ENCODE results near the gene GPR137B. TPM values are rescaled to one million over a fixed set of nuclear protein-coding genes. Genes with fewer than 3 reads are reported as not detected.
A peak's percentile ranks its signal among the peaks of the same experiment; 100 is the strongest.

Gene GPR137B
- total RNA-seq, 1 donor from 2014 or later: 25.2 TPM

- Mint-ChIP-seq H3K27ac (no peak overlapping the region), H3K9me3 (peaks cover 22% of the 10 kb centered on the region), H3K27me3 (ENCODE audit: low read depth) (no peaks in the 10 kb centered on the region), H3K4me1 (no peaks in the 10 kb centered on the region), H3K36me3 (peaks cover 57% of the 10 kb centered on the region), H3K4me3 (no peak overlapping the region)
- TF ChIP-seq, protein P1, sequence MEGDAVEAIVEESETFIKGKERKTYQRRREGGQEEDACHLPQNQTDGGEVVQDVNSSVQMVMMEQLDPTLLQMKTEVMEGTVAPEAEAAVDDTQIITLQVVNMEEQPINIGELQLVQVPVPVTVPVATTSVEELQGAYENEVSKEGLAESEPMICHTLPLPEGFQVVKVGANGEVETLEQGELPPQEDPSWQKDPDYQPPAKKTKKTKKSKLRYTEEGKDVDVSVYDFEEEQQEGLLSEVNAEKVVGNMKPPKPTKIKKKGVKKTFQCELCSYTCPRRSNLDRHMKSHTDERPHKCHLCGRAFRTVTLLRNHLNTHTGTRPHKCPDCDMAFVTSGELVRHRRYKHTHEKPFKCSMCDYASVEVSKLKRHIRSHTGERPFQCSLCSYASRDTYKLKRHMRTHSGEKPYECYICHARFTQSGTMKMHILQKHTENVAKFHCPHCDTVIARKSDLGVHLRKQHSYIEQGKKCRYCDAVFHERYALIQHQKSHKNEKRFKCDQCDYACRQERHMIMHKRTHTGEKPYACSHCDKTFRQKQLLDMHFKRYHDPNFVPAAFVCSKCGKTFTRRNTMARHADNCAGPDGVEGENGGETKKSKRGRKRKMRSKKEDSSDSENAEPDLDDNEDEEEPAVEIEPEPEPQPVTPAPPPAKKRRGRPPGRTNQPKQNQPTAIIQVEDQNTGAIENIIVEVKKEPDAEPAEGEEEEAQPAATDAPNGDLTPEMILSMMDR (IDR thresholded peaks at IDR 0.05; ENCODE audit: unreplicated experiment): no peak
- DNase-seq (ENCODE audit: low spot score in 2 of 2, unreplicated experiment in 2 of 2): no peak
These were observed 21.9 kb downstream of the GPR137B start for GRCh38 chr1:236164273-236164672.

DNA sequence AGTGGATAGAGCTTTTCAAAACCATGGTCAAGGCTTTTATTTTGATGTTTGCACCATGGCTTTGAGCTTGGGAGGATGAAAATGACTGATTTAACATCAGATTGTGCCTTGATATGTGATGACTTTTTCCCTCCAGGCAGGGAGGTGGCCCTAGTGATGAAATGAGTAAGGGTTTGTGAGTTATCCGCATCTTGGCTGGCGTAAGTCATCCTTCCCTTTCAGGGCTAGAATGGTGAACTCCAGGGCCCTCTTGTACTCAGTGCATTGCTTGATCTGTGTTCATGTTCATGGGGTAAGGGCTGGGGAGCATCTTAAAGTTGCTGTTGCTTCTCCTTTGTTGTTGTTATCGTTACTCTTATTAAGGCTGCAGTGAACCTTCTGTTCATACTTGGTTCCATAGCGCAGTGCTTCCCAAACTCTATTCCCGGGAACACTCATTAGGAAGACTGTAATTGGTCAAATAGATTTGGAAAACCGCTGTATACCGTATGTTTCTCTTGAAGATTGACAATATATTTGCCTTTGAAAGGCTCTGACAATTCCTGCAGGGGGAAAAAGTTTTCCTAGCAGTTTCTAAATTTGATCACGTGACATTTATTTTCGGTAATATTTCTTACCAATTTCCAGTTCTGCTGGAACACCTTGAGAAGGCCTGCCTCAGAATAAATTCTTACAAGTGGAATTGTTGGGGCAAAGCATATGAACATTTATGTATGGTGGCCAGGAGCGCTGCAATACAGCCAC is 23.1 kb downstream of the GPR137B start:
- Mint-ChIP-seq H3K9me3 (peaks cover 22% of the 10 kb centered on the region), H3K27ac (no peak overlapping the region), H3K36me3 (peaks cover 57% of the 10 kb centered on the region), H3K27me3 (ENCODE audit: low read depth) (no peaks in the 10 kb centered on the region), H3K4me3 (no peak overlapping the region), H3K4me1 (no peaks in the 10 kb centered on the region)
- TF ChIP-seq, protein P1 (IDR thresholded peaks at IDR 0.05; ENCODE audit: unreplicated experiment): no peak
- DNase-seq (ENCODE audit: low spot score in 2 of 2, unreplicated experiment in 2 of 2): peak in 1 of 2 experiments; percentile 2

- H3K27me3 Mint-ChIP-seq (ENCODE audit: low read depth): no peaks in the 10 kb centered on the region
- no peaks in the 10 kb centered on the region for H3K4me1 Mint-ChIP-seq
- H3K9me3 Mint-ChIP-seq: peaks cover 18% of the 10 kb centered on the region
- TF ChIP-seq, protein P1 (IDR thresholded peaks at IDR 0.05; ENCODE audit: unreplicated experiment): no peak
- no peak overlapping the region for H3K27ac Mint-ChIP-seq
- no peak overlapping the region for H3K4me3 Mint-ChIP-seq
- H3K36me3 Mint-ChIP-seq: peaks cover 51% of the 10 kb centered on the region
- no peak for DNase-seq (ENCODE audit: low spot score in 2 of 2, unreplicated experiment in 2 of 2)
These were observed 23.7 kb downstream of the GPR137B start for GRCh38 chr1:236166041-236166440.

DNA sequence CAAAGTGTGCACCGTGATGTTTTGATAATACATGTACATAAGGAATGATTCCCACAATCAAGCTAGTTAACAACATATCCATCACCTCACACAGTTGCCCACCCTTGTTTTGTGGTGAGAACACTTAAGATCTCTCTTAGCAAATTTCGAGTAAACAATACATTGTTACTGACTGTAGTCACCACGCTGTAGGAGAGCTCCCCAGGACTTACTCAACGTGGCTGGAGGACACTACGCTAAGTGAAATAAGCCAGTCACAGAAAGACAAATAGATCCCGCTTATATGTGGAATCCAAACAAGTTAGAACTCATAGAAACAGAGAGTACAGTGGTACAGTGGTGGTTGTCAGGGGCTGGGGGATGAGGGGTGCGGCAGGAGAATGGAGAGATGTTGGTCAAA is 24.8 kb downstream of the GPR137B start:
- Mint-ChIP-seq H3K9me3 (peaks cover 8% of the 10 kb centered on the region), H3K27me3 (ENCODE audit: low read depth) (no peaks in the 10 kb centered on the region), H3K4me3 (no peak overlapping the region), H3K27ac (no peak overlapping the region), H3K36me3 (peaks cover 42% of the 10 kb centered on the region), H3K4me1 (peaks cover 1% of the 10 kb centered on the region)
- TF ChIP-seq, protein P1 (IDR thresholded peaks at IDR 0.05; ENCODE audit: unreplicated experiment): no peak
- DNase-seq (ENCODE audit: low spot score in 2 of 2, unreplicated experiment in 2 of 2): no peak

DNA sequence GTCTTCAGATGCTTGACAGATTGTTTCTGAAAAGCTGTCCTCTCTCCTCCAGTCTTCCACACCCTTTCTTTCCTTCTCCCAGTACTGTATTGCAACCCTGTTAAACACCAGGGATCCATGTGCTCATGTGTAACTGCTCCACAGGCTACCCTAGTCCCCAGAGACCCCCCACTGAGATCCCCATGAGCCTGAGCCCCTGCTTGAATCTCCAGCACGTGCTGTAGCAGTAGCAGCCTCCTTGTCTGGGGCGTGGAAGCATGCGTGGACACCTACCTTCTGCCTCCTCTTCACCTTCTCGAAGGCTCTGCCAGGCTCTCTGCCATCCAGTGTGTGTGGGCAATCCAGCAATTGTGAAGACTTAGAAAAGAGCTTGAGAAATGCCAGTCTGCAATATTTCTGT is 25.2 kb downstream of the GPR137B start:
- TF ChIP-seq, protein P1 (IDR thresholded peaks at IDR 0.05; ENCODE audit: unreplicated experiment): no peak
- Mint-ChIP-seq H3K9me3 (peaks cover 8% of the 10 kb centered on the region), H3K27ac (no peak overlapping the region), H3K4me1 (peaks cover 4% of the 10 kb centered on the region), H3K27me3 (ENCODE audit: low read depth) (no peaks in the 10 kb centered on the region), H3K4me3 (no peak overlapping the region), H3K36me3 (peaks cover 43% of the 10 kb centered on the region)
- peak in 1 of 2 experiments; percentile 27 for DNase-seq (ENCODE audit: low spot score in 2 of 2, unreplicated experiment in 2 of 2)
